ENCODE results near the gene XPR1.

XPR1 gene

DNA sequence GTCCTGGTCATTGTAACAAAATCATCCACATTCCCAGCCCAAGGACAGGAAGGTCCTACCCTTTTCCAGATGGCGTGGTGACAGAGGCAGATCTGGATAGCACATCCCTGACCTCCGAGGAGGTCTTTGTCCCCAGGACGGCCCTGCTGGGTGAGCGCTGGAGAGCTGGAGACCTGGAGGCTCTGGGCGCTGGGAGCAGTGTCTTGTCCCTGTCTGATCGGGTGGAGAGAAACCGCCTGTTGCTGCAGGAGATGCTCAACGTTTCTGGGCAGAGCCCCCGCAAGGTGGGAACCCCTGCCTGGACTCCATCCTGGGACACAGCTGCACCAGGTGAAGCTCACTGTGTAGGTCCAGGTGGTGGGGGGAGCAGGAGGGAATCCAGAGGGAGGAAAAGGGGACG, 284.9 kb downstream of the XPR1 start:
- DNase-seq (ENCODE audit: low spot score) = no peak

DNA sequence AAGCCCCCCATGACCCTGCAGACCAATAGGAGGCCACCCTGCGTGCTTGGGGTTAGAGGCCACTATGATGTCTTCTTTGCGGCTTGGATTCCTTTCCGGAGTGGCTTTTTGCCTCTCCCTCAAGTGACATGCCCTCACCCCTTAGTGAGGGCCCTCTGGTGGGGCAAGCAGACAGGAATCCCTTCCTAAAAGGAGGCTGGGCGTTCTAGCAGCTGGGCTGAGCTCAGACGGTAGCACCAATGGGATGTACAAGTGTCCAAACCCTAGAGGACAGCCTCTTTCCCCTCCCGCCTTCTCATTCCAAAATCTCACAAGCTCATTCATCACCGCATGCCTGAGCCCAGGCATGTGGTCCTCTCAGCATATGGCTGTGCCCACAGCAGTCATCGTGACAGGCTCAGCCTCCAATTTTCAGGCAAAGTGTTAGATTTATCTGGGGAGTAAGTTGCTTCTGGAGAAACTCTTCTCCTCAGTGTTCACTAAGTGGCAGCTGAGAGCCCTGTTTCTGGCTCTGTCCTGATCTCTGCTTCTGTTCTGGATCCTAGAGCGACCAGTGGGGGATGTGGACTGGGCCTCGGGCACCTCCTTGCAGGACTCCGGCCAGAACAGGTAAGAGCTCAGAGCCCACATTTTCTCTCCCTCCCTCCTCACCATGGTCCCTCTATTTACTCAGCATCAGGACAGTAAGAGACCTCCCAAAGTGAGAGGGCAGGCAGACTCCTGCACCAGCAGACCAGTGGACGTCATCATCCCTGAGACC, 285.7 kb downstream of the XPR1 start:
- DNase-seq (ENCODE audit: low spot score) = peak; percentile 85

- no peak for DNase-seq (ENCODE audit: low spot score)
Observed at GRCh38 chr1:180918519-180918918, 286.7 kb downstream of the XPR1 start.

- DNase-seq (ENCODE audit: low spot score) = no peak
Observed at GRCh38 chr1:180919183-180919700, 287.4 kb downstream of the XPR1 start.

GRCh38 chr1:180920193-180920592, 288.4 kb downstream of the XPR1 start:
- no peak for DNase-seq (ENCODE audit: low spot score)

DNA sequence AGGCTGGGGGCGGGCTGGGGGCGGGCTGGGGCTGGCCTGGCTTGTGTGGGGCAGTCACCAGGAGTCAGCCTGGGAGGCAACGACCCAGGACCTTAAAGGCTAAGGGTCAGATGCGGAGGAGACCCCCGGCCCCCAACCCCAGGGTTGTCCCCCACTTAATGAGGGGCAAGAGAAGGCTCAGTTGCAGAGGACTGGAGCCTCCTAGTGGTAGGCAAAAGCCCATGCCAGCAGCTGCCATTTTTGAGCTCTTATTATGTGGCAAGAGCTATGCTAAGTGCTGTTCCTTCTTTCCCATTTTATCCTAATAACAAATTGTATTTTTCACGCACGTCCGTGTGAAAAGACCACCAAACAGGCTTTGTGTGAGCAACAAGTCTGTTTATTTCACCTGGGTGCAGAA, 288.9 kb downstream of the XPR1 start:
- no peak for DNase-seq (ENCODE audit: low spot score)

DNA sequence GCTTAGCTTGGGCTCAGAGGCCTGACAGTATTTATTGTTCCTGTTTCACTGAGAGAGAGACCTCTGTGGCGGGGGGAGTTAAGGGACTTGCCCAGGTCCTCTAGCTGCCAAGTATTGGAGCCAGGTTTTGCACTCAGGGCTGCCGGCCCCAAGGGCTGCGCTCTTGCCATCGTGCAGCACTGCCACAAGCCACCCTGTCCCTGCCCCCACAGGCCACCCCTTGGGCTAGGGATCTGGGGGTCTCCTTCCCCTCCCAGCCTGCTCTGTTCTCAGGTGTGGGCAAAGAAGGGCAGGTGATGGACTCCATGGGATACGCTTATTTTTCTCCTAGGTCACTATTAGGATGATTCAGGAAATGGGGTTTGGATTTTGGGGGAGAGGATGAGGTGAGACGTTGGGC, 289.6 kb downstream of the XPR1 start:
- no peak for DNase-seq (ENCODE audit: low spot score)

GRCh38 chr1:180921891-180922630, 290.2 kb downstream of the XPR1 start:
- no peak for DNase-seq (ENCODE audit: low spot score)

GRCh38 chr1:180922631-180923015, 290.8 kb downstream of the XPR1 start:
- DNase-seq (ENCODE audit: low spot score) = no peak

GRCh38 chr1:180923021-180923841, 291.4 kb downstream of the XPR1 start:
- DNase-seq (ENCODE audit: low spot score) = no peak

DNA sequence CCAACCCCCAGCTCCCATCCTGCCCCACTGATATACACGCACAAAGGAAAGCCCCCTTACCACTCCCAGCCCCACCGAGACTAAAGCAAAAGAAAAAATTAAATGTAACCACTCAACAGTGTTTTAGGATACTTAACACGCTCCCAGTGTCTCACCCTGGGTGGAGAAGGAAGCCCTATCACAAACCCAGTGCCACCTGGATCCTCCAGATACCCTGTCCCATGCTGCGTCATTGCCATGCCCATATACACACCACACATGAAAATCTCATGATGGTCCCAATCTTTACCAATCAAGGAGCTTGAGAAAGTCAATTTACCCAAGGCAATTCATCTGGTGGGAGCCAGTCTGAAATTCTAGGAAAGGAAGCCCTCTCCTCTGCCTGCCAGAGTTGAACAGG, 292.1 kb downstream of the XPR1 start:
- no peak for DNase-seq (ENCODE audit: low spot score)

DNA sequence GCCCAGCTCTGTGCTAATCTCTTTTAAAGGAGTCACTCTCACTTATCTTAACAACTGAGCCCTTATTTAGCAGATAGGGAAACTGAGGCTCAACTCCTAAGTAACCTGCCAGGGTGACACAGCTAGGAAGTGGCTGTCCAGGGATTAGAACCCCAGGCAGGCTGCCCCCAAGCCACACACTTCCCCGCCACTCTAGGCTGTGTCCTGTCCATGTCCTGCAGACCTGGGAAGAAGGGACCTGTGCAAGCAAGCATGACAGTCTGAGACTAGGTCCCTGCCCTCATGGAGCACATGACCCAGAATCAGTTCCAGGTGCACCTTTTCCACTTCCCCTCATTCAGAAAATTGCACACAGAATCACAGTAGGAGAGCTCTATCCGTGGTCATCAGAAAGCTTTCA, 293.1 kb downstream of the XPR1 start:
- no peak for DNase-seq (ENCODE audit: low spot score)

DNA sequence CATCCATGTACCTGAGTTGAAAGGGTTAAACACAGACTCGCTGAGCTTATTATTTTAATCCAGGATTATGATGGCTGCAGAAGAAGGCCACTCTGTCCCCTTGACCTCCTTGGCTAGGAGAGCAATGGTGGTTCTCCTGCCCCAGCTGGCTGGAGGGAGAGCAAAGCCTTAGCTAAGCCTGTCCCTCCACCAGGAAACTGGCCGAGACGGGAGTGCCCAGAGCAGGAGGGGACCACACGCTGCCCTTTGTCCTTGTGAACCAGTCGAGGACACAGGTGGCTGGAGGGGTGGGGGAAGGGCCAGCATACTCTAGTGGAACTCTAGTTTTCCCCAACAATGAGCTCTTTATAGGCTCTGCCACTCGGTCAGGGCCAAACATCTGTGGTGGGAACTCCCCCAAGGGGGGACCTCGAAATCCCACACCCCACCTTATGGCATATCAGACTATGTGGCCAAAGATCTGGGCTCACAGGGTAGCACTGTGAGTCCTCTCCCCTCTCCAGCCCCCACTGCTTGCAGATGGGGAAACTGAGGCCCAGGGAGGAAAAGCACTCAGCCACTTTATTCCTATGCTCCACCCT, 293.7 kb downstream of the XPR1 start:
- DNase-seq (ENCODE audit: low spot score) = no peak

GRCh38 chr1:180926164-180926981, 294.6 kb downstream of the XPR1 start:
- peak; percentile 41 for DNase-seq (ENCODE audit: low spot score)

DNA sequence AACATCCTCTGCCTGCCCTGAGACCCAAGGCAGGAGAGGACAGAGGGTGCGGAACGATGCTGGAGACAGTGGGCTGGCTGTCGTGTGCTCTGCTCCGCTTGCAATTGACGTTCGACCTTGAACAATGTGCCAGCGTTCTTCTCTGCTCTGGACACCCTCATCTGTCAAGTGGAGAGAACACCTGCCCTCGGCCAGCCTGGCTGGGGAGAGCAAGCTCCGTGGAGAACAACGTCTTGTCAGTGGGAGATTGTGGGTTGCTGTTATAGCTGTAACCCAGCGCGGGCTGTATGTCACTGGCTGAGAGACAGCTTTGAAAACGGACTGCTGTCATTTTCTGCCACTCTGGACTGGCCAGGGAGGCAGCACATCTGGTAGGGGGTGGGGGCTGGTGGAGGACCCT, 295.5 kb downstream of the XPR1 start:
- DNase-seq (ENCODE audit: low spot score) = no peak

GRCh38 chr1:180927841-180928240, 296.0 kb downstream of the XPR1 start:
- no peak for DNase-seq (ENCODE audit: low spot score)

- no peak for DNase-seq (ENCODE audit: low spot score)
Observed at GRCh38 chr1:180928331-180929230, 296.8 kb downstream of the XPR1 start.

DNA sequence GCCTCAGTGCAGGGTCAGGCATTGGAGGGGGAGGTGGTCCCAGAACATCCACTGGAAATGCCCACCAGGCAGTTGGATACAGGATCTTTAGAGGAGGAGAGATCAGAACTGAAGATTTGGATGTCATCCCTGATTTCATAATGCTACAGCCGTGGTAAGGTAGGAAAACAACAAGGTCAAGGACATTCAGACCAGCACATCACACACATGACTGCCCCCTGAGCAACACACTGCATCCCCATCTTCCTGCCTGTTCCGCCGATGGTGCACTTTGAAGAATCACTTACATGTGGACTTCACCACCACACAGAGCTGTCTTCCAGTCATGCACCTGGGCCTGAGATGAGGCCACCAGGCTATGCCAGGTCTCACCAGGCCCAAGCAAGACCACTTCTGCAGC, 297.6 kb downstream of the XPR1 start:
- no peak for DNase-seq (ENCODE audit: low spot score)

DNA sequence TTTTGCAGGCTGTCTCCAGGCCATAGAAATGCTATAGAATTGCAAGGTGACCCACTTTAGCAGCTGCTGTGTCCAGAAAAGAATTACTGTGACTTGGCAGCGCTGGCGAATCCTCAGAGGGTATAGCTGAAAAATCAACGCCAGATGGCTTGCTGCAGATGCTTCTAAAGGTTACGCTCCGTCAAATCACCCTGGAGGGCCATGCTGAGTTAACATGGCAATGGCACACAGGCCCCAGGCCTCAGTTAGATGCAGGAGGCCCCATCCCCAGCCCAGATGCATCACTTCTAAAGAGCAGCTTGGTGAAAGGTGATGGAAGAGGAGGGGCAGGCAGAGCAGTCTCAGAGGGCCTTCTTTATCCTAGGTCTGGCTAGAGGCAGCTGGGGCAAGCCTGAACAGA, 298.9 kb downstream of the XPR1 start:
- no peak for DNase-seq (ENCODE audit: low spot score)

DNA sequence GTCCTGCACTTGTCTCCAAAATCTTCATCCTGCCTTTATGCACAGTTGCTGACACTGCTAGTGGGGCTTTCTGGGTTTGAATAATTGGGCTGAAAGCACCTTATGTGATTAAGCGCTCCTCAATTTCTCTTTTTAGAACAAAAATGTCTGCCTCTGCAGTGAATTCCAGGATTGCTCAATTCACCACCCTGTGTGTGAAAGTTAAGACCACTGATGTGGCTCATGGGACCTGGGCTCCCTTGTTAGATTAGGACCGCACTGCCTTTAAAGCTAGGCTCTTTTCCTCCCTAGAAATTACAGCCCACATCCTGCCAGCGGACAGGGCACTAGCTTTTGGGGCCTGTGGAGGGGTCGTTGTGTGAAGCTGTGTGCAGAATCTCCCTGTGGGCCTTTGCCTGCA, 299.7 kb downstream of the XPR1 start:
- DNase-seq (ENCODE audit: low spot score) = no peak
